SK-N-SH (cell line): ENCODE data around the gene MALT1. TPM values are rescaled to one million over a fixed set of nuclear protein-coding genes. Genes with fewer than 3 reads are reported as not detected.

ENCODE experiments used
- CTCF ChIA-PET: fragments of 300-600, 350-600 bp; formaldehyde crosslinking; extraction: SDS; loops from one replicate; lab custom pipeline; 2021; lab: Yijun Ruan, JAX
- POLR2A ChIA-PET: fragments of 350-600 bp; sonication (Branson Sonifier 250); formaldehyde crosslinking; extraction: SDS; loops from one replicate; lab custom pipeline; 2020; ENCODE audit warnings: antibody characterized with exemption, inconsistent platforms; lab: Yijun Ruan, JAX
- DNase-seq: peaks from one replicate; pipeline ENCODE4 v3.0.0; 2012
- H2AFZ ChIP-seq: fragments of 200-600 bp; sonication (generic); 2 replicates; pipeline ENCODE4 v1.8.1; 2016; ENCODE audit warnings: antibody characterized with exemption, mild to moderate bottlenecking, low read depth
- H3F3A ChIP-seq: fragments of 200-600 bp; sonication (generic); replicated peaks from 2 replicates; pipeline ENCODE3; 2016; ENCODE audit warnings: antibody characterized with exemption, mild to moderate bottlenecking; ENCODE audit not compliant: insufficient read depth
- H3K27ac ChIP-seq, 2 experiments: fragments of 200-500 bp in 1 of 2; fragments of 200-600 bp in 1 of 2; sonication (Bioruptor generic) in 1 of 2; sonication (generic), shearing (Covaris generic) in 1 of 2; 2 replicates each; pipeline versions ENCODE4 v1.5.1 to v1.6.1; 2014 to 2016; ENCODE audit warnings: low read depth in 2 of 2, inconsistent platforms in 1 of 2, low read length in 1 of 2, mild to moderate bottlenecking in 1 of 2, mixed read lengths in 1 of 2
- H3K27me3 ChIP-seq: fragments of 200-600 bp; sonication (generic), shearing (Covaris generic); 2 replicates; pipeline ENCODE4 v1.6.1; 2016; ENCODE audit warnings: mixed run types; ENCODE audit not compliant: insufficient read depth
- H3K36me3 ChIP-seq, 2 experiments: fragments of 200-500 bp in 1 of 2; fragments of 200-600 bp in 1 of 2; sonication (Bioruptor generic) in 1 of 2; sonication (generic) in 1 of 2; replicated peaks in 1 of 2; 2 replicates each; pipeline versions ENCODE3 to v1.5.1; 2014 to 2016; ENCODE audit warnings: low read length in 1 of 2, mild to moderate bottlenecking in 1 of 2; ENCODE audit not compliant: insufficient read depth in 2 of 2, control insufficient read depth in 1 of 2
- H3K4me1 ChIP-seq, 2 experiments: fragments of 200-500 bp in 1 of 2; fragments of 200-600 bp in 1 of 2; sonication (Bioruptor generic) in 1 of 2; sonication (generic), shearing (Covaris generic) in 1 of 2; 2 replicates each; pipeline versions ENCODE4 v1.5.1 to v1.6.1; 2014 to 2016; ENCODE audit warnings: low read depth in 1 of 2, low read length in 1 of 2, mixed run types in 1 of 2; ENCODE audit not compliant: insufficient read depth in 2 of 2, control insufficient read depth in 1 of 2
- H3K4me2 ChIP-seq: fragments of 200-600 bp; sonication (generic), shearing (Covaris generic); 2 replicates; pipeline ENCODE4 v1.6.1; 2017; ENCODE audit warnings: mixed run types
- H3K4me3 ChIP-seq, 2 experiments: fragments of 200-500 bp in 1 of 2; fragments of 200-600 bp in 1 of 2; sonication (Bioruptor generic) in 1 of 2; sonication (generic), shearing (Covaris generic) in 1 of 2; 2 replicates each; pipeline versions ENCODE4 v1.5.1 to v1.8.1; 2014 to 2016; ENCODE audit warnings: low read depth in 2 of 2, inconsistent platforms in 1 of 2, low read length in 1 of 2, mild to moderate bottlenecking in 1 of 2, mixed read lengths in 1 of 2, moderate library complexity in 1 of 2
- H3K79me2 ChIP-seq: fragments of 200-600 bp; sonication (generic); 2 replicates; pipeline ENCODE4 v1.8.1; 2017; ENCODE audit warnings: mild to moderate bottlenecking; ENCODE audit not compliant: insufficient read depth
- H3K9ac ChIP-seq: fragments of 200-600 bp; sonication (generic); 2 replicates; pipeline ENCODE4 v1.6.1; 2017; ENCODE audit warnings: mixed run types
- H3K9me2 ChIP-seq: fragments of 200-600 bp; sonication (generic); 2 replicates; pipeline ENCODE4 v1.6.1; 2017; ENCODE audit warnings: mixed run types
- H3K9me3 ChIP-seq: fragments of 200-600 bp; sonication (generic); 2 replicates; pipeline ENCODE4 v1.6.1; 2017; ENCODE audit warnings: mixed run types, mild to moderate bottlenecking, moderate library complexity
- H4K20me1 ChIP-seq: fragments of 200-600 bp; sonication (generic); 2 replicates; pipeline ENCODE4 v1.6.1; 2017; ENCODE audit warnings: mild to moderate bottlenecking, mixed run types; ENCODE audit not compliant: insufficient read depth
- CTCF ChIP-seq: fragments of 200-600 bp; sonication (generic); IDR thresholded peaks from 2 replicates; pipeline ENCODE4 v1.6.1; 2017; ENCODE audit warnings: antibody characterized with exemption, mild to moderate bottlenecking, moderate library complexity
- EP300 ChIP-seq, 2 experiments: IDR thresholded peaks; 2 replicates each; pipeline versions ENCODE4 v1.4.0 to v1.6.1; 2012; ENCODE audit warnings: borderline replicate concordance in 1 of 2, low read depth in 1 of 2, low read length in 1 of 2
- EZH2phosphoT487 ChIP-seq: fragments of 200-600 bp; sonication (generic); IDR thresholded peaks from 2 replicates; pipeline ENCODE4 v1.6.1; 2017; ENCODE audit warnings: low read depth, mixed run types, mild to moderate bottlenecking, antibody characterized with exemption, moderate library complexity, borderline replicate concordance
- FOXJ3 ChIP-seq: sonication (generic); formaldehyde crosslinking; IDR thresholded peaks from 2 replicates; pipeline ENCODE4 v1.5.1; 2020; ENCODE audit warnings: mild to moderate bottlenecking, missing genetic modification reagents
- FOXM1 ChIP-seq: IDR thresholded peaks from 2 replicates; pipeline ENCODE4 v1.4.0; 2012; ENCODE audit warnings: low read depth, mild to moderate bottlenecking
- JUND ChIP-seq: IDR thresholded peaks from 2 replicates; pipeline ENCODE4 v1.4.0; 2012
- MEF2A ChIP-seq: IDR thresholded peaks from 2 replicates; pipeline ENCODE4 v1.4.0; 2012; ENCODE audit warnings: low read depth, borderline replicate concordance
- MXI1 ChIP-seq: IDR thresholded peaks from 2 replicates; pipeline ENCODE4 v1.6.1; 2012; ENCODE audit warnings: mild to moderate bottlenecking, low read depth, low read length, improper control_type of control experiment
- NFIC ChIP-seq: IDR thresholded peaks from 2 replicates; pipeline ENCODE4 v1.4.0; 2012; ENCODE audit warnings: borderline replicate concordance
- NRF1 ChIP-seq: IDR thresholded peaks from 2 replicates; pipeline ENCODE4 v1.6.1; 2012; ENCODE audit warnings: low read depth, mild to moderate bottlenecking, low read length
- POLR2AphosphoS5 ChIP-seq: IDR thresholded peaks from 2 replicates; pipeline ENCODE4 v1.6.1; 2012; ENCODE audit warnings: low read depth, low read length
- RAD21 ChIP-seq: IDR thresholded peaks from 2 replicates; pipeline ENCODE4 v1.6.1; 2012; ENCODE audit warnings: mild to moderate bottlenecking, low read length
- RCOR1 ChIP-seq: fragments of 150-350 bp; IDR thresholded peaks from 2 replicates; pipeline ENCODE4 v1.6.1; 2017; ENCODE audit warnings: antibody characterized with exemption, low read length
- RXRA ChIP-seq: IDR thresholded peaks from 2 replicates; pipeline ENCODE4 v1.4.0; 2012; ENCODE audit warnings: low read depth, mild to moderate bottlenecking, borderline replicate concordance
- SIN3A ChIP-seq: IDR thresholded peaks from 2 replicates; pipeline ENCODE4 v1.6.1; 2012; ENCODE audit warnings: low read depth, mild to moderate bottlenecking, low read length, moderate library complexity, borderline replicate concordance
- TAF1 ChIP-seq: IDR thresholded peaks from 2 replicates; pipeline ENCODE4 v1.6.1; 2012; ENCODE audit warnings: low read depth, mild to moderate bottlenecking, low read length, moderate library complexity, borderline replicate concordance
- TEAD4 ChIP-seq: IDR thresholded peaks from 2 replicates; pipeline ENCODE4 v1.4.0; 2012; ENCODE audit warnings: mild to moderate bottlenecking, borderline replicate concordance; ENCODE audit not compliant: insufficient read depth
- USF2 ChIP-seq: fragments of 150-350 bp; IDR thresholded peaks from 2 replicates; pipeline ENCODE4 v1.6.1; 2017; ENCODE audit warnings: antibody characterized with exemption, low read length, low read depth, borderline replicate concordance
- YY1 ChIP-seq: IDR thresholded peaks from 2 replicates; pipeline ENCODE4 v1.4.0; 2012; ENCODE audit warnings: low read depth, mild to moderate bottlenecking
- ZBTB33 ChIP-seq: IDR thresholded peaks from 2 replicates; pipeline ENCODE4 v1.4.0; 2012; ENCODE audit warnings: low read depth, borderline replicate concordance
- WGBS: methylation state at CpG from one replicate; pipeline ENCODE4 v1.1.6; 2017; ENCODE audit warnings: low lambda C conversion rate; 5-methylcytosine and 5-hydroxymethylcytosine counted together
- polyA plus RNA-seq, 3 experiments: library from polyadenylated mRNA; depleted of rRNA; stranded (reverse); fragments of >200 nt; gene quantifications; 2 replicates each; pipeline ENCODE4 v1.2.3, GENCODE V29; 2012

The MALT1 gene
- polyA plus RNA-seq, 1 of the 3 experiments (the other 2 are of a cell fraction), result 6.6 TPM

- H3K4me2 ChIP-seq, result no peak overlapping the region
- CTCF ChIA-PET, result interaction anchor here (1.2 to 1.3 kb wide), 2 partner anchors 8 to 274 kb away, joined by 3 to 6 read pairs; no protein-coding TSS in a partner anchor
- 87% methylated on average over 1 of the region's 1 CpG for WGBS
Observed at GRCh38 chr18:58796220-58796619, 125.0 kb downstream of the MALT1 start.

GRCh38 chr18:58800582-58800981 is 129.3 kb downstream of the MALT1 start:
- Histone ChIP-seq H3K36me3 (no peaks in the 10 kb centered on the region), H3K27ac (no peak overlapping the region), H3F3A (no peaks in the 10 kb centered on the region), H4K20me1 (no peaks in the 10 kb centered on the region), H3K4me2 (no peak overlapping the region), H3K9ac (no peak overlapping the region), H3K4me1 (peaks cover 0 to 3% of the 10 kb centered on the region in 2 experiments; a peak in 2 of 4 replicates), H3K27me3 (no peaks in the 10 kb centered on the region), H2AFZ (no peak overlapping the region), H3K79me2 (no peaks in the 10 kb centered on the region), H3K4me3 (no peak overlapping the region), H3K9me2 (no peaks in the 10 kb centered on the region), H3K9me3 (no peaks in the 10 kb centered on the region)
- WGBS, result 89% methylated on average over 4 of the region's 4 CpGs
- DNase-seq, result no peak
- ChIA-PET POLR2A (no interaction called here), CTCF (interaction anchor here (1.0 kb wide), 1 partner anchor 20 kb away, joined by 3 read pairs; no protein-coding TSS in a partner anchor)
- TF ChIP-seq YY1 (no peak), RXRA (no peak), EP300 (IDR thresholded peaks at IDR 0.05; ENCODE audit: borderline replicate concordance in 1 of 2, low read depth in 1 of 2, low read length in 1 of 2) (no peak), JUND (no peak), MEF2A (no peak), CTCF (no peak), TEAD4 (no peak), NRF1 (no peak)

More at GRCh38 chr18:58796220-58796619, 125.0 kb downstream of the MALT1 start:
- H3K9me2 ChIP-seq, result no peaks in the 10 kb centered on the region
- TF ChIP-seq SIN3A (no peak), NRF1 (no peak), ZBTB33 (no peak), RCOR1 (no peak), RAD21 (no peak), EZH2phosphoT487 (no peak), RXRA (no peak), FOXM1 (no peak), MXI1 (no peak), POLR2AphosphoS5 (no peak), JUND (no peak), USF2 (no peak), TAF1 (no peak), NFIC (no peak), FOXJ3 (CRISPR knock-in tag) (no peak), TEAD4 (no peak), YY1 (no peak)
- H3K9me3 ChIP-seq, result no peaks in the 10 kb centered on the region
- H3K27ac ChIP-seq, result no peak overlapping the region
- no peak for DNase-seq
- H2AFZ ChIP-seq, result no peak overlapping the region
- H4K20me1 ChIP-seq, result no peaks in the 10 kb centered on the region
- H3K4me3 ChIP-seq, result no peak overlapping the region
- H3F3A ChIP-seq, result no peaks in the 10 kb centered on the region
- no peak overlapping the region for H3K9ac ChIP-seq
- H3K4me1 ChIP-seq, result no peaks in the 10 kb centered on the region
- H3K27me3 ChIP-seq, result no peaks in the 10 kb centered on the region
- no peaks in the 10 kb centered on the region for H3K36me3 ChIP-seq
- no peaks in the 10 kb centered on the region for H3K79me2 ChIP-seq
- POLR2A ChIA-PET, result no interaction called here
